M059J (cell line): ENCODE measurements around the gene SNAPC2. TPM values are rescaled to one million over a fixed set of nuclear protein-coding genes. Genes with fewer than 3 reads are reported as not detected.

Source experiments
- DNase-seq: peaks from one replicate; pipeline ENCODE4 v3.0.0-alpha.2; 2012; ENCODE audit warnings: low read depth
- total RNA-seq: library from RNA; depleted of rRNA; stranded (reverse); fragments of >200 nt; shearing (Covaris generic); gene quantifications from 2 replicates; pipeline ENCODE4 v1.2.3, GENCODE V29; 2014; rRNA removed

The SNAPC2 gene
- total RNA-seq = 16.0 and 16.1 TPM in 2 replicates

DNA sequence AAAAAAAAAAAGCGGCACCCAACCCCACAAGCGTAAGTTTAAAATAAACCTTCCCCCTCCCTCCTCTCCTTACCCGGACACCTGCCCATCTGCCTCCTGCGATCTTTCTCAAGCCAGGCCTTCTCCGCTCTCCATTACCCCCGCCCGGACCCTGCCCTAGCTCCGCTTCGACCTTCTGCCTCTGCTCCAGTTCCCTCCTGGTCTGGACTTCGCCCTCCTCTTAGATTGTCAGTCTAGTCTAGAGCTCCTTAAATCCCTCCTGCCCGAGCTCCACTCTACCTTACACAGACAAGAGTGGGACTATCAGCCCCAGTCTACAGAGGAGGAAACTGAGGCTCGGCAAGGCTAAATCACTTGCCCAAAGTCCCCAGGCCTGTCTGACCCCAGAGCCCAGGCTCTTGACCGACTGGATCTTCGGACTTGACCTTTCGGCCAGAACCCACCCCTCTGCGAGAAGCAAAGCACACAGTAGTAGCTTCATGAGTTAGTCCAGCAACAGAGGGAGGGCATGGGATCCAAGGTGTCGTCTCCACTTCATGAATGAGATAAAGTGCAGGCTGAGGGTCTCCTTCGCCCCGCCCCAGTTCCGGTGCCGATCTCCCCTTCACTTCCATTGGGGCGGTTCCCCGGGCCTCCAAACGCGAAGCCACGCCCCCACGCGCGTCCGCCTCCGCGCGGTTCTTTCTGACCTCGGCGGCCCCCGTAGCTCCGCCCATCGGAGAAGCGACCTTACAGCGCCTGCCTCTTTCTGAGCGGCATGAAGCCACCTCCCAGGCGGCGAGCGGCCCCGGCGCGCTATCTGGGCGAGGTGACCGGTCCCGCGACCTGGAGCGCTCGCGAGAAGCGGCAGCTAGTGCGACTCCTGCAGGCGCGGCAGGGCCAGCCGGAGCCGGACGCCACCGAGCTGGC, at the start of gene SNAPC2:
Gene SNAPC2 (plus strand): TSS at position 729 of the 909 bp plus-strand sequence. CDS start 29 bp downstream, at position 758.
- peak; percentile 92 for DNase-seq

DNA sequence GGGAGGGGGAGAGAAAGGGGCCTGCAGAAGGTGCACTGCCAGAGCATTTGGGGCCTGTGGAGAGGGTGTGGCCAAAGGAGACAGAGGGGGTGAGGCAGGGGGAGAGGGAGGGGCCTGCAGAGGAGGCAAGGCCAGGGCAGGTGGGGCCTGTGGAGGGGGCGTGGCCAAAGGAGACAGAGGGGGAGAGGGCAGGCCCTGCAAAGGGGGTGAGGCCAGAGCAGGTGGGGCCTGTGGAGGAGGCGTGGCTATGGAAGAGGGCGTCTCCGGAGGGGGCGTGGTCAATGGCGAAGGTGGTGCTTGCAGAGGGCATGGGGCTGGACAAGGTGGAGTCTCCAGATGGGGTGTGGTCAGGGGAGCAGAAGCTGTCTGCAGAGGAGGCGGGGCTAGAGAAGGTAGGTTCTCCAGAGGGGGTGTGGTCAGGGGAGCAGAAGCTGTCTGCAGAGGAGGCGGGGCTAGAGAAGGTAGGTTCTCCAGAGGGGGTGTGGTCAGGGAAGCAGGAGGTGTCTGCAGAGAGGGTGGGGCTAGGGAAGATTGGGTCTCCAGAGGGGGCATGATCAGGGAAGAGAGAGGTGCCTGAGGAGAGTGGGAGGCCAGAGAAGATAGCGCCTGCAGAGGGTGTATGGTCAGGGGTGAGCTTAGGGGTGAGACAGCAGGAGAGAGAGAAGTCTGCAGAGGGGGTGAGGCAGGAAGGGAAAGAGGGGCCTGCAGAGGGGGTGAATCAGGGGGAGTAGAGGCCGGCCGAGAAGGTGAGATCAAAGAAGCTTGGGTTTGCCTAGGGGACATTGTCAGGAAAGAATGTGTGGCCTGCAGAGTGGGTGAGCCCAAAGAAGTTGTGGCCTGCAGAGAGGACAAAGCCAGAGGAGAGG, 49.3 kb upstream of the SNAPC2 start:
- DNase-seq = peak; percentile 70

DNA sequence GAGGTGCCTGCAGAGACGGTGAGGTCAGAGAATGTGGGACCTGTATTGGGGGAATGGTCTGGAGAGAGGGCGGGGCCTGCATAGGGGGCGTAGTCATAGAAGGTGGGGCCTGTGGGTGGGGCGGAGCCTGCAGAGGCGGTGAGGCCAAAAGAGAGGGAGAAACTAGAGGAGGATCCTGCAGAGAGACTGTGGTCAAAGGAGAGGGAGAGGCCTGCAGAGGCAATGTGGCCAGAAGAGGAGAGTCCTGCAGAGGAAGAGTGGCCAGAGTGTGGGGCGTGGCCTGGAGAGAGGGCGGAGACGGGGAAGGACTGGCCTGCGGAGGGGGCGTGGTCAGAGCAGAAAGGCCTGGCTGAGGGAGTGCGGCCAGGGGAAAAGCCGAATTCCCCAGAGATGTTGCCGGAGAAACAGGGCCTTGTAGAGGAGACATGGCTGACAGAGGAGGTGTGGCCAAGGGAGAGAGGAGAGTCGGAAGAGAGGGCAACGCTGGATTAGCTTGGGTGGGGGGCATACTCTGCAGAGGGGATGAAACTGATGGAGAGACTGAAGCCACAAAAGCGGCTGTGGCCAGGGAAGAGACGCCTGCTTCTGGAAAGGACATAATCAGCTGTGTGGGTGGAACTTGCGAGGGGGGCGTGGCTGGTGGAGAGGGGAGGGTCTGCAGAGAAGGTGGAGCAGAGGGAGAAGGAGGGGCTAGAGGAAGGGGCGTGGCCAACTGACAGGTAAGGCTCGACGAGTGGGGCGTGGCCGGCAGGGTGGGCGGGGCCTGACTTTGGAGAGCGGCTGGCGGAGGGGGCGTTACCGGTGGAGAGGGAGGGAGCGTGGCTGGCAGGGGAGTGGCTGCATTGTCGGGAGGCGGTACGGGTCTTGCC, 48.5 kb upstream of the SNAPC2 start:
- peak; percentile 90 for DNase-seq

DNA sequence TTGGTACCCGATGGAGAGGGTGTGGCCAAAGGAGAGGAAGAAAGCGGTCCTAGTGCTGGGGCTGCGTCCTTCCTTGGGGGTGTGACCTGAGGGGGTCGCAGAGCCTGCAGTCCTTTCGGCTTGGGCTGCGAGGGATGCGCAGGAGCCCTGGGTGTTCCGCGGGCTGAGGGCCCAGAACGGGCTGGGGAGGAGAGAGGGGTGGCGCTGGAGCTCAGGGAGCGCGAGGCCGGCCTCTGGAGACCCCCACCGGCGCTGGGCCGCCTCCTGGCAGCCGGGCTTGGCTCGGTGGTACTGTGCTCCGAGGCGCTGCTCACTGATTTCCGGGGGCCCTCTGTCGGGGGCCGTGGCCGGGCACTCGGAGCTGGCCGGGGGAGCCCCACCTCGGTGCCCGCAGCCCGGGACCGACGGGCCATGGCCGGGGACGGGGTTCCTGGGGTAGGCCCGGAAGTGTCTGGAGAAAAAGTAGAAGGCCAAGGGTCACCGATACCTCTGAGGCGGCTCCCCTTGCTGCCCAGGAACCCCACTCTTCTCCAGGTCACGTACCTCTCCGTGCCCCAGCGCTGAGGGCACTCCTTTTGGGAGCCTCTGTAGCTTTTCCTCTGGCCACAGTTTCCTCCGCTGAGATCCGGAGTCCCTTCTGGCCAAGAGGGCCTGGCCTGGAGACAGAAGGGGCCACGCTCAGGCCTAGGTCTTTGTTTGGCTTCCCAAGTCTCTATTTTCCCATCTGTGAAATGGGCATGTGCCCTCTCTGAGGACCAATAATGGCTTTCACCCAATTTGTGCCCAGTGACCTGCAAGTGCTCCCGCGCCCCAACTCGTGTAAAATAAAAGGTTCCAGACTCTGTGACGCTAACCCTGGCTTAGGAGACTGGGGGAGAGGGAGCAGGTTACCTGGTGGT, 47.6 kb upstream of the SNAPC2 start:
- no peak for DNase-seq

DNA sequence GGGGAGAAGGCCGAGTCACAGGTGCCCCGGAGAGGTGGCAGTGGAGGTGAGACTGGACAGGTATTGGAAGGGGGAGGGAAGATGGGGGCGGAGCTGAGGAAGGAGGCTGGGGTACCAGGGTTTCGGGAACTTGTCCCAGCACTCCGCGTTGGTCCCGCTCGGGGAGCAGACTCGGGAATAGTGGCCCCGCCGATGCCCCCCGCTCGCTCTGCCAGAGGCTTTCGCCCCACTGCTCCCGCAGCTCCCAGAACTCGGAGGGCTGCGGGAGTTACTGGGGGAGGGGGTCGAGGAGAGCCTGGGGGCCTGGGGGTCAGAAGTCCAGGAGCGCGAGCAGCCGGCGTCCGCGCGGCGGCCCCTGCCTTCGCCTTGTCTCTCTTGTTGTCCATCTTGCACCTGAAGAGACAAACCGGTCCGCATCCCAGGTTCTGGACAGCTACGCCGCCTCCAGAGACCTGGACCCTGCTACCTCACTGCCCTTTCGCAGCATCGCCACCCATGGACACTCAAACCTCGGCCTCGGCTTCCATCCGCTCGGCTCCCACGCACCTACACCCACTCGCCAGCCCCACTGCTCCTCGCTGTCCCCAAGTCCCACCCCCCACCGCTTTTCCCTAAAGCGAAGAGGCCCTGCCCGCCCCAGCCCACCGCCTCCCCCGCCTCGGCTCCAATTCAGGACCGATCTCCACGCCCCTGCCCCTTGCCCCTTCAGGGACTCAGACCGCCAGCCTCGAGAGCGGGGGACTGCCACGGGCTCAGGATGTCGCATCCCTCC, 46.6 kb upstream of the SNAPC2 start:
- DNase-seq = no peak

DNA sequence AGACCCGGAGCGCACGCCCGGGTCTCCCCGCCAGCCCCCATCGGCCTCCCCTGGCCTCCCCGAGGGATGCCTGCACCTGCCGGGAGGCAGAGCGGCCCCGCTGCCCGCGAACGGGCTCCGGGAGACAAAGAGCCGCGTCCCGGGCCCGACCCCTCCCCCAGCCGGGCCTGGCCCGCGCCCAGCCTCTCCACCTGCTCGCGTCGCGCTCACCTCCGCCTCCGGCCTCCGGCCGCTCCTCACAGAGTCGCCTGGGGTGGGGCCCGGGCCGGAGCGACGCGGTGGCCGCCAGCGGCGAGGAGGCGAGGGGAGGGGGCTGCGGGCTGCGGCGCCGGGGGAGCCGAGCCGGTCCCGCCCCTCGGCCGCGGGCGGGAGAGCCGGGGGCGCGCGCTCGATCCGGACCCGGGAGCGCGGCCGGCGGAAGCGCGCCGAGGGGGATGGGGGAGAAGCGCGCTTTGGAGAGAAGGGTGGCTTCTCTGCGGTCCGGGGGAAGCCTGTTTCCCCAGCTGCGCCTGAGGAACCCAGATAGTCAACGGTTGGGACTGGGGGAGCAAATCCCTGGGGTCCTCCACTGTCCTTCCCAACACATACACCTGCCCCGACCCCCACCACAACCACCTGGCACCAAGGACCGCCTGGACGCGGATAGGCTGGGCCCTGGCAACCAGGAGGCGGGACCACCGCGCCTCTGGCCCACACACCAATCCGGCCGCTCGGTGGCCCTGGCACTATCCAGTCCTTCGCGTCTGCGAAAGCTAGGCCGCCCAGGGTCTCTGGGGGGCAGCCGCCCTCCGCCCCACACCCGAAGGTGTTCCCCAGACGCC, 45.9 kb upstream of the SNAPC2 start, which contains the start of gene PRR36:
Gene PRR36 (minus strand): TSS at position 315 of the 821 bp plus-strand sequence. CDS start 701 bp downstream, outside the sequence.
- DNase-seq = peak; percentile 36

GRCh38 chr19:7874897-7875273, 45.3 kb upstream of the SNAPC2 start:
- no peak for DNase-seq

DNA sequence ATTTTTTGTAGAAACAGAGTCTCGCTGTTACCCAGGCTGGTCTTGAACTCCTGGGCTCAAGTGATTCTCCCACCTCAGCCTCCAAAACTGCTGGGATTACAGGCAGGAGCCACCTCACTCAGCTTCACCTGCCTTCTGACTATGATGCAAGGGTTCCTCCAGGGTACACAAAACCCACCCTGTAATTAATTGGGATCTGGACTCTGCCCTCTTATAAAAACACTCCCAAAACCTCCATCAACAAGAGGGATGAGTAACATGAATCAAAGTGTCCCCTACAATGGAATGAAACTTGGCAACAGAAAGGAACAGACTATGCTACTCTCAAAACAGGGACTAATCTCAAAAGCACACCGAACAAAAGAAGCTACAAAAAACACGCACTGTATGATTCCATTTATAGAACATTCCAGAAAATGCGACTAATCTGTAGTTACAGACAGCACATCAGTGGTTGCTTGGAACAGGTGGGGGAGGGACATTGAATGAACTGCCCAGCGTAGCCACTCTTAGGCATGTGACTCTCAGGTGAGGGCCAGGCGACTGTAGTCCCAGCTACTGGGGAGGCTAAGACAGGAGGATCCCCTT, 42.8 kb upstream of the SNAPC2 start:
- no peak for DNase-seq

- DNase-seq = no peak
Measured at GRCh38 chr19:7879111-7879807, 40.9 kb upstream of the SNAPC2 start.

DNA sequence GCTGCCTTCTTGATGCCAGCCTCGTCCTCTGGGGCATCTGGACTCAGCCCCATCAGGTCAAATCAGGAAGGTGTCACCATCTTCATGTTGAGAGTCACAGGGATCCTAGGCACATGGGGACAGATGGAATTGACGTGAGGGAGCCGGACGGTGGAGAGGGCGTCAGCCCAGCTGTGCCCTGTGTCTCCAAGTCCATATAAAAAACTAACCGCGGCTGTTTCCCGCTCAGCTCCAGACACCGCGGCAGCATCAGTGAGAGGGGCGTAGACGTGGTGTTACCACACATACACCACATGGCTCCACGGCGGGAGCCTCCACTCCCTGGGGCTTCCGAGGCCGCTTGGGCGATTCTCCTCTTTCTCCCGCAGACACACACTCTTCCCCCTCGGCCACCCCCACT, 40.3 kb upstream of the SNAPC2 start:
- no peak for DNase-seq

- DNase-seq = no peak
Measured at GRCh38 chr19:7881910-7882309, 38.2 kb upstream of the SNAPC2 start.

GRCh38 chr19:7883105-7883504, 37.0 kb upstream of the SNAPC2 start:
- no peak for DNase-seq

DNA sequence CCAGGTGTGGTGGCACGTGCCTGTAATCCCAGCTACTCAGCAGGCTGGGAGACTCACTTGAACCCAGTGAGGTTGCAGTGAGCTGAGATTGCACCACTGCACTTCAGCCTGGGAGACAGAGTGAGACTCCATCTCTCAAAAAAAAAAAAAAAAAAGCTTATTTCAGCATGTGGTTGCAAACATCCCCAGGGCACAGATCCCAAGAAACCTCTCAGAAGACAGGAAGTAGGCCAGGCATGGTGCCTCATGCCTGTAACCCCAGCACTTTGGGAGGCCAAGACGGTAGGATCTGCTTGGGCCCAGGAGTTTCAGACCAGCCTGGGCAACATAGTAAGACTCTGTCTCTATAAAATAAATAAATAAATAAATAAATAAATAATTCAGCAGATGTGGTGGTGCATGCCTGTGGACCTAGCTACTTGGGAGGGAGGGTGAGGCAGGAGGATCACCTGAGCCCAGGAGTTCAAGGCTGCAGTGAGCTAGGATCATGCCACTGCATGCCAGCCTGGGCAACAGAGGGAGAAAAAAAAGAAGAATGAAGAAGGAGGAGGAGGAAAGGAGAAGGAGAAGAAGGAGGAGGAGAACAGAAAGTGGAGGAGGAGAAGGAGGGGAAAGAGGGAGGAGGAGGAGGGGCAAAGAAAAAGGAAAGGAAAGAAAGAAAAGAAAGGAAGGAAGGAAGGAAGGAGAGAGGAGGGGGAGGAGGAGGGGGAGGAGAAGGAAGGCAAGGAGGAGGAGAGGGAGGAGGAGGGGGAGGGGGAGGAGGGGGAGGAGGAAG, 36.2 kb upstream of the SNAPC2 start:
- peak; percentile 84 for DNase-seq

DNA sequence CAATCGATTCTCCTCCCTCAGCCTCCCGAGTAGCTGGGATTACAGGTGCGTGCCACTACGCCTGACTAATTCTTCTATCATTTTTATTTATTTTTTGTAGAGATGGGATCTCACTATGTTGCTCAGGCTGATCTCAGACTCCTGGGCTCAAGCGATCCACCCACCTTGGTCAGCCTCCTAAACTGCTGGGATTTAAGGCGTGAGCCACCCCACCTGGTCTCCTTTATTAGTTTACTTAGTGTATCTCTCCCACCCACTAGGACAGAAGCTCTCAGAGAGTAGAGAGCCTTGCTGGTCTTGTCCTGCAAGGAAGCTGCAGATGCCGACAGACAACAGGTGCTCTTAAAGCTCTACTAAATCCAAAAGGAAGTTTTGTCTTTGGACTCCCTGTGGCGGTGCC, 34.3 kb upstream of the SNAPC2 start:
- DNase-seq = no peak

DNA sequence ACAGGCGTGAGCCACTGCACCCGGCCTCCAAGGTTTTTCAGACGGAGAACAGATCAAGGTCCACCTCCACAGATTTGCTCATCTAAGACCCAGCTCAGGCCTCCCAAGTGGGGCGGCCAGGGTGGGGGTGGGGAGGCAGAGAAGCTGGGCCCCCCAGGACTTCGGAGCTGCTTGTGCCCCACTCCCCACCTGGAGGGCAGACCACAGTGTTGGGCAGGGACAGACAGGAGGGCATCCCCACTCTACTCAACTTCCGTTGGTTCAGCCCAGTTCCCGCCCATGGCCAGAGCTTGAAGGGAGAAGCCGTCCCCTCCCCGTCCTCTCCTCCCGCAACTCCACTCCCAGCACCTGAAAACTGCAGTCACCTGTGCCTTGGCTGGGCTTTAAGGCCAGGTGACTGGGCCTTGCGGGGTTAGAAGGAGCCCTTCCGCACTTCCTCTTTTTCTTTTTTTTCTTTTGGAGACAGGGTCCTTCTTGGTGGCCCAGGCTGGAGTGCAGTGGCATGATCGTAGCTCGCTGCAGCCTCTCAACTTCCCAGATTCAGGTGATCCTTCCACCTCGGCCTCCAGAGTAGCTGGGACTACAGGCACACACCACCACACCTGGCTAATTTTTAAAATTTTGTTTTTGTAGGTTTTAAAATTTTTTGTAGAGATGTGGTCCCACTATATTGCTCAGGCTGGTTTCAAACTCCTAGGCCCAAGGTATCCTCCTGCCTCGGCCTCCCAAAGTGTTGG, 32.6 kb upstream of the SNAPC2 start:
- DNase-seq = no peak

- peak; percentile 81 for DNase-seq
Measured at GRCh38 chr19:7888145-7888825, 31.9 kb upstream of the SNAPC2 start, which contains the start of gene LRRC8E. Gene LRRC8E (plus strand): TSS chr19:7888510. CDS start chr19:7895604, 7,094 bp downstream.
